Body of pancreas (tissue), 4 donors: ENCODE results near the gene LIPJ. TPM values are rescaled to one million over a fixed set of nuclear protein-coding genes. Genes with fewer than 3 reads are reported as not detected.

Experiments
- ATAC-seq: fragments of 150-250 bp; one replicate; pipeline ENCODE4 v1.9.1; 2016
- DNase-seq, 4 donors: peaks; one replicate each; pipeline ENCODE4 v3.0.0-alpha.2; 2019
- H3K27ac ChIP-seq, 4 donors: fragments of 200-600 bp; sonication (generic); 1 replicate in 3 of 4; 2 replicates in 1 of 4; pipeline versions ENCODE4 v1.5.1 to v1.6.1; 2016 to 2019; ENCODE audit warnings: mild to moderate bottlenecking in 1 of 4, mixed read lengths in 1 of 4, moderate library complexity in 1 of 4
- H3K27me3 ChIP-seq, 2 donors: fragments of 200-600 bp; sonication (generic); one replicate each; pipeline ENCODE4 v1.6.0; 2016; ENCODE audit warnings: mild to moderate bottlenecking in 1 of 2
- H3K36me3 ChIP-seq, 2 donors: fragments of 200-600 bp; sonication (generic); replicated peaks in 1 of 2; 2 replicates each; pipeline ENCODE4 v1.5.1; 2016; ENCODE audit warnings: low read depth in 2 of 2; ENCODE audit not compliant: insufficient read depth in 1 of 2
- H3K4me1 ChIP-seq: fragments of 200-600 bp; sonication (generic); one replicate; pipeline ENCODE4 v1.6.0; 2016
- H3K4me3 ChIP-seq, 2 donors: fragments of 200-600 bp; sonication (generic); 1 replicate in 1 of 2; 2 replicates in 1 of 2; pipeline ENCODE4 v1.5.1; 2016 to 2019
- H3K9me3 ChIP-seq, 3 donors: fragments of 200-600 bp; sonication (generic); 1 replicate in 2 of 3; 2 replicates in 1 of 3; pipeline ENCODE4 v1.5.1; 2016
- POLR2A ChIP-seq, 3 donors: fragments of 450-650 bp; IDR thresholded peaks; one replicate each; pipeline ENCODE4 v1.6.1; 2016; ENCODE audit warnings: antibody characterized with exemption in 3 of 3, mild to moderate bottlenecking in 2 of 3
- WGBS, 2 donors: methylation state at CpG; one replicate each; pipeline ENCODE4 v1.1.5; 2017; 5-methylcytosine and 5-hydroxymethylcytosine counted together
- intact Hi-C: fragments of 100-400 bp; cut with DNase I; formaldehyde crosslinking; loops from one replicate; pipeline ENCODE4 v1.15.1; 2023
- total RNA-seq, 2 donors: library from RNA; depleted of rRNA; stranded (reverse); fragments of >200 nt; gene quantifications; one replicate each; pipeline ENCODE4 v1.1.0, GENCODE V29; 2016
- TF ChIP-seq, protein P1 (sequence below), 7 experiments: fragments of 450-650 bp in 4 of 7; fragments of 200-600 bp in 3 of 7; sonication (generic) in 3 of 7; IDR thresholded peaks; one replicate each; pipeline ENCODE4 v1.5.1; 2016 to 2019; ENCODE audit warnings: antibody characterized with exemption in 7 of 7

The LIPJ gene
- total RNA-seq: under 1 TPM in 1 of 2 donors, not detected in 1; 0.99 TPM

- no peaks in the 10 kb centered on the region for H3K9me3 ChIP-seq
- no peak for DNase-seq
- H3K4me1 ChIP-seq: peaks cover 11% of the 10 kb centered on the region
- no peaks in the 10 kb centered on the region for H3K36me3 ChIP-seq
- no peak within 1 kb of the TSS for H3K27ac ChIP-seq
- intact Hi-C loops: no loop called here
- WGBS, 2 donors: 87 to 93% methylated on average over 2 of the region's 2 CpGs
- ATAC-seq: no peak
- H3K4me3 ChIP-seq: no peak within 1 kb of the TSS
- no peaks in the 10 kb centered on the region for H3K27me3 ChIP-seq
- TF ChIP-seq, protein P1, sequence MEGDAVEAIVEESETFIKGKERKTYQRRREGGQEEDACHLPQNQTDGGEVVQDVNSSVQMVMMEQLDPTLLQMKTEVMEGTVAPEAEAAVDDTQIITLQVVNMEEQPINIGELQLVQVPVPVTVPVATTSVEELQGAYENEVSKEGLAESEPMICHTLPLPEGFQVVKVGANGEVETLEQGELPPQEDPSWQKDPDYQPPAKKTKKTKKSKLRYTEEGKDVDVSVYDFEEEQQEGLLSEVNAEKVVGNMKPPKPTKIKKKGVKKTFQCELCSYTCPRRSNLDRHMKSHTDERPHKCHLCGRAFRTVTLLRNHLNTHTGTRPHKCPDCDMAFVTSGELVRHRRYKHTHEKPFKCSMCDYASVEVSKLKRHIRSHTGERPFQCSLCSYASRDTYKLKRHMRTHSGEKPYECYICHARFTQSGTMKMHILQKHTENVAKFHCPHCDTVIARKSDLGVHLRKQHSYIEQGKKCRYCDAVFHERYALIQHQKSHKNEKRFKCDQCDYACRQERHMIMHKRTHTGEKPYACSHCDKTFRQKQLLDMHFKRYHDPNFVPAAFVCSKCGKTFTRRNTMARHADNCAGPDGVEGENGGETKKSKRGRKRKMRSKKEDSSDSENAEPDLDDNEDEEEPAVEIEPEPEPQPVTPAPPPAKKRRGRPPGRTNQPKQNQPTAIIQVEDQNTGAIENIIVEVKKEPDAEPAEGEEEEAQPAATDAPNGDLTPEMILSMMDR (IDR thresholded peaks at IDR 0.05): no peak
- TF ChIP-seq POLR2A (IDR thresholded peaks at IDR 0.05): no peak
Observed at GRCh38 chr10:88586462-88586861, at the start of gene LIPJ. Gene LIPJ (plus strand): TSS chr10:88586762. CDS start chr10:88590688, 3,926 bp downstream.

- ATAC-seq (no peak), DNase-seq (no peak)
- Histone ChIP-seq H3K9me3 (no peaks in the 10 kb centered on the region), H3K36me3 (no peaks in the 10 kb centered on the region), H3K4me1 (peaks cover 21% of the 10 kb centered on the region), H3K27ac (peak overlapping the region in 1 of 4 donors; percentile 13), H3K27me3 (no peaks in the 10 kb centered on the region), H3K4me3 (no peak overlapping the region)
- intact Hi-C loops: no loop called here
- TF ChIP-seq, protein P1 (IDR thresholded peaks at IDR 0.05): no peak
- no peak for TF ChIP-seq POLR2A (IDR thresholded peaks at IDR 0.05)
- 82 to 91% methylated on average over 2 of the region's 2 CpGs for WGBS, 2 donors
Observed at GRCh38 chr10:88537322-88537721, 49.2 kb upstream of the LIPJ start.

DNA sequence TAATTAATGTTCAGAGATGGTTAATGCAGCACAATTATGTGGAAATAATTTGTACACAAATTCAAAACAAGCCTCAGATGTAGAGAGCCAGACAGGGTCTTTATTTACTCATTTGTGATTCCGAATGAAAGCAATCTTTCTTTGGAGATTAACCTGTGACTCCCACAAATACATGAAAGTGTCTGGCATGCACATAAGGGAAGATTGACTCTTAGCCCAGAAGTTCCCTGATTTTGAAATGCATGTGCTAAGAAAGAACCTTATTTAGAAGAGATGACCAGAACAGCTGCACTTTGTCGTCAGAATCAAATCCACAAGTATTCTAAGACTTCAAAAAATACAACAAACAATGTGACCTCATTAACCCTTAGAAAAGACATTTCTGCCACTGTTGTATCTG, 48.5 kb upstream of the LIPJ start:
- no peaks in the 10 kb centered on the region for H3K36me3 ChIP-seq
- no peak overlapping the region for H3K4me3 ChIP-seq
- H3K9me3 ChIP-seq: no peaks in the 10 kb centered on the region
- WGBS, 2 donors: 34 to 48% methylated on average over 2 of the region's 2 CpGs
- TF ChIP-seq, protein P1 (IDR thresholded peaks at IDR 0.05): no peak
- TF ChIP-seq POLR2A (IDR thresholded peaks at IDR 0.05): no peak
- peak overlapping the region in 1 of 4 donors; percentile 13 for H3K27ac ChIP-seq
- peaks cover 21% of the 10 kb centered on the region for H3K4me1 ChIP-seq
- no peaks in the 10 kb centered on the region for H3K27me3 ChIP-seq
- intact Hi-C loops: no loop called here
- ATAC-seq (peak; percentile 33), DNase-seq (no peak)

- no peak for TF ChIP-seq POLR2A (IDR thresholded peaks at IDR 0.05)
- TF ChIP-seq, protein P1 (IDR thresholded peaks at IDR 0.05): no peak
- H3K4me3 ChIP-seq: no peak overlapping the region
- no peaks in the 10 kb centered on the region for H3K27me3 ChIP-seq
- 6 to 17% methylated on average over 1 of the region's 1 CpG for WGBS, 2 donors
- H3K9me3 ChIP-seq: no peaks in the 10 kb centered on the region
- peaks cover 21% of the 10 kb centered on the region for H3K4me1 ChIP-seq
- no peak for ATAC-seq
- no peaks in the 10 kb centered on the region for H3K36me3 ChIP-seq
- no peak for DNase-seq
- intact Hi-C loops: loop anchor here (10.0 kb wide), 1 partner anchor 426 kb away; no protein-coding TSS in a partner anchor
- H3K27ac ChIP-seq: peak overlapping the region in 1 of 4 donors; percentile 48
Observed at GRCh38 chr10:88540351-88540750, 46.2 kb upstream of the LIPJ start.

GRCh38 chr10:88541116-88541626, 45.4 kb upstream of the LIPJ start:
- Histone ChIP-seq H3K27me3 (no peaks in the 10 kb centered on the region), H3K4me3 (no peak overlapping the region), H3K9me3 (no peaks in the 10 kb centered on the region), H3K4me1 (peaks cover 21% of the 10 kb centered on the region), H3K27ac (peak overlapping the region in 2 of 4 donors; percentile 18 to 48), H3K36me3 (no peaks in the 10 kb centered on the region)
- DNase-seq: no peak
- peak; percentile 69 for ATAC-seq
- TF ChIP-seq, protein P1 (IDR thresholded peaks at IDR 0.05): no peak
- no peak for TF ChIP-seq POLR2A (IDR thresholded peaks at IDR 0.05)
- intact Hi-C loops: loop anchor here (10.0 kb wide), 1 partner anchor 426 kb away; no protein-coding TSS in a partner anchor
- 21 to 23% methylated on average over 5 of the region's 5 CpGs for WGBS, 2 donors
